ENCODE measurements around the gene VSTM4. TPM values are rescaled to one million over a fixed set of nuclear protein-coding genes. Genes with fewer than 3 reads are reported as not detected.

Gene VSTM4
- total RNA-seq, 1 experiment from 2014 or later = 0.07 TPM

DNA sequence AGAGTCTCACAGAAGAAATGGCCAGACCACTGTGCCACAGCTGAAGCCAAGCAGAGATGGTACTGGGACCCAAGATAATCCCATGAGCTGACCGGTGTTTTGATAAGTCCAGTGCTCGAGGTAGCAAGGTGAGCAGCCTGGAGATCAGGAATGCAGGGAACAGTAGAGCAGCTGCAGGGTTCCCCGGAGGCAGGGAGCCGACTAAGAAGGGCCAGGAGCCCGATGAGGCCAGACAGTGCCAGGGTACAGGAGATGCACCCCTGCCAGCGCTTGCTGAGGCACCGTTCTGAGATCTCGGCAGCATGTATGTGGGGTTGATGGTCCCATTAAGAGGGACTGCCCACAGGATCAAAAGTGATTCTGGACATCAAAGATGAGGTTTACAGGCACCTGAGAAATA, 47.1 kb downstream of the VSTM4 start:
- H3K9ac ChIP-seq (ENCODE audit: low read length) = no peak overlapping the region
- CTCF ChIA-PET = no interaction called here
- RAD21 ChIA-PET (ENCODE audit: low non-redundant PET in 1 of 2, low total read pairs in 2 of 2, uncharacterized antibody in 2 of 2, unreplicated experiment in 2 of 2) = no interaction called here
- no peak overlapping the region for H3K27ac ChIP-seq (ENCODE audit: low read depth, low read length)
- intact Hi-C loops (cut with micrococcal nuclease) = no loop called here
- ATAC-seq (no peak), DNase-seq (ENCODE audit: low read depth, low spot score) (no peak)
- no TSS peak for BruUV-seq (replicated peaks)
- POLR2A ChIA-PET = no interaction called here
- no peak for TF ChIP-seq EZH2phosphoT487 (IDR thresholded peaks at IDR 0.05; ENCODE audit: borderline replicate concordance)
- TF ChIP-seq ELF1 (IDR thresholded peaks at IDR 0.05; ENCODE audit: borderline replicate concordance, low read depth) = no peak
- TF ChIP-seq, protein P1, sequence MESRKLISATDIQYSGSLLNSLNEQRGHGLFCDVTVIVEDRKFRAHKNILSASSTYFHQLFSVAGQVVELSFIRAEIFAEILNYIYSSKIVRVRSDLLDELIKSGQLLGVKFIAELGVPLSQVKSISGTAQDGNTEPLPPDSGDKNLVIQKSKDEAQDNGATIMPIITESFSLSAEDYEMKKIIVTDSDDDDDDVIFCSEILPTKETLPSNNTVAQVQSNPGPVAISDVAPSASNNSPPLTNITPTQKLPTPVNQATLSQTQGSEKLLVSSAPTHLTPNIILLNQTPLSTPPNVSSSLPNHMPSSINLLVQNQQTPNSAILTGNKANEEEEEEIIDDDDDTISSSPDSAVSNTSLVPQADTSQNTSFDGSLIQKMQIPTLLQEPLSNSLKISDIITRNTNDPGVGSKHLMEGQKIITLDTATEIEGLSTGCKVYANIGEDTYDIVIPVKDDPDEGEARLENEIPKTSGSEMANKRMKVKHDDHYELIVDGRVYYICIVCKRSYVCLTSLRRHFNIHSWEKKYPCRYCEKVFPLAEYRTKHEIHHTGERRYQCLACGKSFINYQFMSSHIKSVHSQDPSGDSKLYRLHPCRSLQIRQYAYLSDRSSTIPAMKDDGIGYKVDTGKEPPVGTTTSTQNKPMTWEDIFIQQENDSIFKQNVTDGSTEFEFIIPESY (IDR thresholded peaks at IDR 0.05; ENCODE audit: extremely low read depth, insufficient replicate concordance, low read length) = no peak
- no peak for TF ChIP-seq FOSL1 (IDR thresholded peaks at IDR 0.05; ENCODE audit: low read depth)
- TF ChIP-seq, protein P2, sequence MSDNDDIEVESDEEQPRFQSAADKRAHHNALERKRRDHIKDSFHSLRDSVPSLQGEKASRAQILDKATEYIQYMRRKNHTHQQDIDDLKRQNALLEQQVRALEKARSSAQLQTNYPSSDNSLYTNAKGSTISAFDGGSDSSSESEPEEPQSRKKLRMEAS (IDR thresholded peaks at IDR 0.05) = no peak
- no peak for TF ChIP-seq CEBPB (IDR thresholded peaks at IDR 0.05; ENCODE audit: low read depth)
- TF ChIP-seq RAD21 (IDR thresholded peaks at IDR 0.05; ENCODE audit: low read depth) = no peak
- TF ChIP-seq YY1 (IDR thresholded peaks at IDR 0.05; ENCODE audit: extremely low read depth, insufficient replicate concordance, low read depth, low read length) = no peak
- no peak for TF ChIP-seq POLR2AphosphoS5 (IDR thresholded peaks at IDR 0.05; ENCODE audit: low read depth, low read length)
- no peak for TF ChIP-seq EZH2 (IDR thresholded peaks at IDR 0.05)
- H3K4me2 ChIP-seq (ENCODE audit: low read length) = no peak overlapping the region
- H3K27me3 ChIP-seq (ENCODE audit: insufficient read depth, low read length) = peaks cover 17% of the 10 kb centered on the region
- no peaks in the 10 kb centered on the region for H3K4me1 ChIP-seq (ENCODE audit: control insufficient read depth in 1 of 2, insufficient read depth in 2 of 2, low read length in 2 of 2)
- no peaks in the 10 kb centered on the region for H3K9me2 ChIP-seq (ENCODE audit: insufficient read depth)
- H3K4me3 ChIP-seq (replicated peaks in 1 of 2; ENCODE audit: low read depth in 1 of 2, low read length in 2 of 2) = no peak overlapping the region
- no peaks in the 10 kb centered on the region for H4K20me1 ChIP-seq (ENCODE audit: insufficient read depth)
- H2AFZ ChIP-seq (ENCODE audit: low read depth, low read length, poor library complexity, severe bottlenecking) = no peak overlapping the region
- no peaks in the 10 kb centered on the region for H3K36me3 ChIP-seq (ENCODE audit: control insufficient read depth in 1 of 2, insufficient read depth in 2 of 2, low read length in 2 of 2)
- H3K9me3 ChIP-seq (ENCODE audit: control insufficient read depth in 1 of 2, insufficient read depth in 1 of 2, low read depth in 1 of 2, low read length in 2 of 2) = no peaks in the 10 kb centered on the region; a peak in 1 of 4 replicates
- H3K79me2 ChIP-seq (ENCODE audit: insufficient read depth, low read length) = no peaks in the 10 kb centered on the region
